GM12878 (cell line): ENCODE data around the gene IL4. TPM values are rescaled to one million over a fixed set of nuclear protein-coding genes. Genes with fewer than 3 reads are reported as not detected.
A peak's percentile ranks its signal among the peaks of the same experiment; 100 is the strongest.

Source experiments
- CHD4 ChIP-seq: fragments of 200-600 bp; sonication (generic); IDR thresholded peaks from 2 replicates; pipeline ENCODE4 v1.6.1; 2016; ENCODE audit warnings: mild to moderate bottlenecking
- GATAD2B ChIP-seq: fragments of 450-650 bp; conservative IDR thresholded peaks from 2 replicates; pipeline ENCODE4 v1.6.1; 2017; ENCODE audit warnings: low read depth, mild to moderate bottlenecking, moderate library complexity
- MXI1 ChIP-seq: fragments of 150-350 bp; IDR thresholded peaks from 2 replicates; pipeline ENCODE4 v1.6.1; 2011; ENCODE audit warnings: low read depth, mild to moderate bottlenecking, inconsistent platforms, low read length, improper control_type of control experiment
- PML ChIP-seq: IDR thresholded peaks from 2 replicates; pipeline ENCODE4 v1.6.1; 2012; ENCODE audit warnings: low read length, inconsistent platforms
- SMARCA5 ChIP-seq: fragments of 450-650 bp; IDR thresholded peaks from 2 replicates; pipeline ENCODE4 v1.6.1; 2017; ENCODE audit warnings: mild to moderate bottlenecking
- SP1 ChIP-seq: IDR thresholded peaks from one replicate; pipeline ENCODE4 v1.6.1; 2011; ENCODE audit warnings: low read depth, low read length
- SRF ChIP-seq, 2 experiments: IDR thresholded peaks; 2 replicates each; pipeline ENCODE4 v1.6.1; 2011; ENCODE audit warnings: low read depth in 2 of 2, low read length in 2 of 2, mild to moderate bottlenecking in 1 of 2, moderate library complexity in 1 of 2
- ZNF622 ChIP-seq: fragments of 450-650 bp; IDR thresholded peaks from 2 replicates; pipeline ENCODE4 v1.6.1; 2017; ENCODE audit warnings: mild to moderate bottlenecking, inconsistent platforms
- ZSCAN29 ChIP-seq: fragments of 450-650 bp; IDR thresholded peaks from 2 replicates; pipeline ENCODE4 v1.6.1; 2017; ENCODE audit warnings: mild to moderate bottlenecking, moderate library complexity
- polyA plus RNA-seq, 11 experiments: library from polyadenylated mRNA; depleted of rRNA in 4 of 11; unstranded in 6 of 11; stranded (reverse) in 5 of 11; fragments of >200 nt; fragmentation: Nextera tagmentation in 4 of 11; fragmentation: Illumina TruSeq in 1 of 11; extraction: Ambion mirVana in 4 of 11; extraction: Trizol in 1 of 11; gene quantifications; 1 replicate in 1 of 11; 2 replicates in 10 of 11; pipeline versions ENCODE4 v1.2.1 to v1.2.3, GENCODE V29; 2011 to 2016; ENCODE audit warnings: inconsistent platforms in 2 of 11, missing spikeins in 2 of 11, low read depth in 1 of 11
- total RNA-seq, 4 experiments: library from RNA; depleted of rRNA in 3 of 4; stranded (reverse); fragments of >200 nt in 3 of 4; fragmentation: Illumina TruSeq in 1 of 4; extraction: Trizol in 1 of 4; gene quantifications; 2 replicates each; pipeline versions ENCODE4 v1.2.1 to v1.2.3, GENCODE V29; 2013 to 2021
- TF ChIP-seq, protein P1 (sequence below): fragments of 450-650 bp; IDR thresholded peaks from 2 replicates; pipeline ENCODE4 v1.6.1; 2018; ENCODE audit warnings: borderline replicate concordance, mild to moderate bottlenecking; ENCODE audit not compliant: partially characterized antibody
- TF ChIP-seq, protein P2 (sequence below): fragments of 450-650 bp; IDR thresholded peaks from 2 replicates; pipeline ENCODE4 v1.6.1; 2017; ENCODE audit warnings: mild to moderate bottlenecking, low read depth, inconsistent platforms; ENCODE audit not compliant: poor library complexity, severe bottlenecking
- TF ChIP-seq, protein P3 (sequence below): fragments of 450-650 bp; IDR thresholded peaks from 2 replicates; pipeline ENCODE4 v1.6.1; 2017; ENCODE audit warnings: antibody characterized with exemption, mild to moderate bottlenecking, moderate library complexity
- TF ChIP-seq, protein P4 (sequence below): fragments of 450-650 bp; IDR thresholded peaks from 2 replicates; pipeline ENCODE4 v1.6.1; 2017; ENCODE audit warnings: mild to moderate bottlenecking, moderate library complexity
- TF ChIP-seq, protein P5 (sequence below): IDR thresholded peaks from 2 replicates; pipeline ENCODE4 v1.6.1; 2011; ENCODE audit warnings: mild to moderate bottlenecking, low read depth, low read length, moderate library complexity; ENCODE audit not compliant: insufficient replicate concordance

Gene IL4
- total and polyA plus RNA-seq, 10 of the 15 experiments (the other 5 are each of a cell fraction or from before 2014, with no cell fraction given), result 0.20 to 0.80 (median 0.50) TPM; not detected in 7

DNA sequence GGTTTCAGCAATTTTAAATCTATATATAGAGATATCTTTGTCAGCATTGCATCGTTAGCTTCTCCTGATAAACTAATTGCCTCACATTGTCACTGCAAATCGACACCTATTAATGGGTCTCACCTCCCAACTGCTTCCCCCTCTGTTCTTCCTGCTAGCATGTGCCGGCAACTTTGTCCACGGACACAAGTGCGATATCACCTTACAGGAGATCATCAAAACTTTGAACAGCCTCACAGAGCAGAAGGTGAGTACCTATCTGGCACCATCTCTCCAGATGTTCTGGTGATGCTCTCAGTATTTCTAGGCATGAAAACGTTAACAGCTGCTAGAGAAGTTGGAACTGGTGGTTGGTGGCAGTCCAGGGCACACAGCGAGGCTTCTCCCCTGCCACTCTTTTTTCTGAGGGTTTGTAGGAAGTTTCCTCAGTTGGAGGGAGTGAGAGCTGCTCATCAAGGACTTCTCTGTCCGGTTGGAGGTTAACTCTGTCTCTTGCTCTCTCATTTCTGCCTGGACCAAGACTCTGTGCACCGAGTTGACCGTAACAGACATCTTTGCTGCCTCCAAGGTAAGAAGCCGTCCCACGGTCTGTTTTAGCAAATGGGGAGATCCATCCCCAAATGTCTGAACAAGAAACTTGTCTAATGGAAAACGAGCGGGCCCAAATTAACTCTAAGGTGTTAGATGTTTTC is at the start of gene IL4 (continued):
- TF ChIP-seq, protein P1, sequence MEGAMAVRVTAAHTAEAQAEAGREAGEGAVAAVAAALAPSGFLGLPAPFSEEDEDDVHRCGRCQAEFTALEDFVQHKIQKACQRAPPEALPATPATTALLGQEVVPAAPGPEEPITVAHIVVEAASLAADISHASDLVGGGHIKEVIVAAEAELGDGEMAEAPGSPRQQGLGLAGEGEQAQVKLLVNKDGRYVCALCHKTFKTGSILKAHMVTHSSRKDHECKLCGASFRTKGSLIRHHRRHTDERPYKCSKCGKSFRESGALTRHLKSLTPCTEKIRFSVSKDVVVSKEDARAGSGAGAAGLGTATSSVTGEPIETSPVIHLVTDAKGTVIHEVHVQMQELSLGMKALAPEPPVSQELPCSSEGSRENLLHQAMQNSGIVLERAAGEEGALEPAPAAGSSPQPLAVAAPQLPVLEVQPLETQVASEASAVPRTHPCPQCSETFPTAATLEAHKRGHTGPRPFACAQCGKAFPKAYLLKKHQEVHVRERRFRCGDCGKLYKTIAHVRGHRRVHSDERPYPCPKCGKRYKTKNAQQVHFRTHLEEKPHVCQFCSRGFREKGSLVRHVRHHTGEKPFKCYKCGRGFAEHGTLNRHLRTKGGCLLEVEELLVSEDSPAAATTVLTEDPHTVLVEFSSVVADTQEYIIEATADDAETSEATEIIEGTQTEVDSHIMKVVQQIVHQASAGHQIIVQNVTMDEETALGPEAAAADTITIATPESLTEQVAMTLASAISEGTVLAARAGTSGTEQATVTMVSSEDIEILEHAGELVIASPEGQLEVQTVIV, result no peak
- no peak for TF ChIP-seq PML
- no peak for TF ChIP-seq SP1
- TF ChIP-seq, protein P2, sequence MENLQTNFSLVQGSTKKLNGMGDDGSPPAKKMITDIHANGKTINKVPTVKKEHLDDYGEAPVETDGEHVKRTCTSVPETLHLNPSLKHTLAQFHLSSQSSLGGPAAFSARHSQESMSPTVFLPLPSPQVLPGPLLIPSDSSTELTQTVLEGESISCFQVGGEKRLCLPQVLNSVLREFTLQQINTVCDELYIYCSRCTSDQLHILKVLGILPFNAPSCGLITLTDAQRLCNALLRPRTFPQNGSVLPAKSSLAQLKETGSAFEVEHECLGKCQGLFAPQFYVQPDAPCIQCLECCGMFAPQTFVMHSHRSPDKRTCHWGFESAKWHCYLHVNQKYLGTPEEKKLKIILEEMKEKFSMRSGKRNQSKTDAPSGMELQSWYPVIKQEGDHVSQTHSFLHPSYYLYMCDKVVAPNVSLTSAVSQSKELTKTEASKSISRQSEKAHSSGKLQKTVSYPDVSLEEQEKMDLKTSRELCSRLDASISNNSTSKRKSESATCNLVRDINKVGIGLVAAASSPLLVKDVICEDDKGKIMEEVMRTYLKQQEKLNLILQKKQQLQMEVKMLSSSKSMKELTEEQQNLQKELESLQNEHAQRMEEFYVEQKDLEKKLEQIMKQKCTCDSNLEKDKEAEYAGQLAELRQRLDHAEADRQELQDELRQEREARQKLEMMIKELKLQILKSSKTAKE, result no peak
- TF ChIP-seq, protein P3, sequence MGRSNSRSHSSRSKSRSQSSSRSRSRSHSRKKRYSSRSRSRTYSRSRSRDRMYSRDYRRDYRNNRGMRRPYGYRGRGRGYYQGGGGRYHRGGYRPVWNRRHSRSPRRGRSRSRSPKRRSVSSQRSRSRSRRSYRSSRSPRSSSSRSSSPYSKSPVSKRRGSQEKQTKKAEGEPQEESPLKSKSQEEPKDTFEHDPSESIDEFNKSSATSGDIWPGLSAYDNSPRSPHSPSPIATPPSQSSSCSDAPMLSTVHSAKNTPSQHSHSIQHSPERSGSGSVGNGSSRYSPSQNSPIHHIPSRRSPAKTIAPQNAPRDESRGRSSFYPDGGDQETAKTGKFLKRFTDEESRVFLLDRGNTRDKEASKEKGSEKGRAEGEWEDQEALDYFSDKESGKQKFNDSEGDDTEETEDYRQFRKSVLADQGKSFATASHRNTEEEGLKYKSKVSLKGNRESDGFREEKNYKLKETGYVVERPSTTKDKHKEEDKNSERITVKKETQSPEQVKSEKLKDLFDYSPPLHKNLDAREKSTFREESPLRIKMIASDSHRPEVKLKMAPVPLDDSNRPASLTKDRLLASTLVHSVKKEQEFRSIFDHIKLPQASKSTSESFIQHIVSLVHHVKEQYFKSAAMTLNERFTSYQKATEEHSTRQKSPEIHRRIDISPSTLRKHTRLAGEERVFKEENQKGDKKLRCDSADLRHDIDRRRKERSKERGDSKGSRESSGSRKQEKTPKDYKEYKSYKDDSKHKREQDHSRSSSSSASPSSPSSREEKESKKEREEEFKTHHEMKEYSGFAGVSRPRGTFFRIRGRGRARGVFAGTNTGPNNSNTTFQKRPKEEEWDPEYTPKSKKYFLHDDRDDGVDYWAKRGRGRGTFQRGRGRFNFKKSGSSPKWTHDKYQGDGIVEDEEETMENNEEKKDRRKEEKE, result no peak
- TF ChIP-seq MXI1, result no peak
- TF ChIP-seq ZNF622, result no peak
- no peak for TF ChIP-seq CHD4
- TF ChIP-seq GATAD2B, result 0 out of 2 replicates have a peak, but pooled peaks have one; percentile 13
- TF ChIP-seq SMARCA5, result no peak; the same call in 1 of the 2 replicates
- no peak for TF ChIP-seq SRF (IDR thresholded peaks at IDR 0.05; ENCODE audit: low read depth in 2 of 2, low read length in 2 of 2)
- TF ChIP-seq, protein P4, sequence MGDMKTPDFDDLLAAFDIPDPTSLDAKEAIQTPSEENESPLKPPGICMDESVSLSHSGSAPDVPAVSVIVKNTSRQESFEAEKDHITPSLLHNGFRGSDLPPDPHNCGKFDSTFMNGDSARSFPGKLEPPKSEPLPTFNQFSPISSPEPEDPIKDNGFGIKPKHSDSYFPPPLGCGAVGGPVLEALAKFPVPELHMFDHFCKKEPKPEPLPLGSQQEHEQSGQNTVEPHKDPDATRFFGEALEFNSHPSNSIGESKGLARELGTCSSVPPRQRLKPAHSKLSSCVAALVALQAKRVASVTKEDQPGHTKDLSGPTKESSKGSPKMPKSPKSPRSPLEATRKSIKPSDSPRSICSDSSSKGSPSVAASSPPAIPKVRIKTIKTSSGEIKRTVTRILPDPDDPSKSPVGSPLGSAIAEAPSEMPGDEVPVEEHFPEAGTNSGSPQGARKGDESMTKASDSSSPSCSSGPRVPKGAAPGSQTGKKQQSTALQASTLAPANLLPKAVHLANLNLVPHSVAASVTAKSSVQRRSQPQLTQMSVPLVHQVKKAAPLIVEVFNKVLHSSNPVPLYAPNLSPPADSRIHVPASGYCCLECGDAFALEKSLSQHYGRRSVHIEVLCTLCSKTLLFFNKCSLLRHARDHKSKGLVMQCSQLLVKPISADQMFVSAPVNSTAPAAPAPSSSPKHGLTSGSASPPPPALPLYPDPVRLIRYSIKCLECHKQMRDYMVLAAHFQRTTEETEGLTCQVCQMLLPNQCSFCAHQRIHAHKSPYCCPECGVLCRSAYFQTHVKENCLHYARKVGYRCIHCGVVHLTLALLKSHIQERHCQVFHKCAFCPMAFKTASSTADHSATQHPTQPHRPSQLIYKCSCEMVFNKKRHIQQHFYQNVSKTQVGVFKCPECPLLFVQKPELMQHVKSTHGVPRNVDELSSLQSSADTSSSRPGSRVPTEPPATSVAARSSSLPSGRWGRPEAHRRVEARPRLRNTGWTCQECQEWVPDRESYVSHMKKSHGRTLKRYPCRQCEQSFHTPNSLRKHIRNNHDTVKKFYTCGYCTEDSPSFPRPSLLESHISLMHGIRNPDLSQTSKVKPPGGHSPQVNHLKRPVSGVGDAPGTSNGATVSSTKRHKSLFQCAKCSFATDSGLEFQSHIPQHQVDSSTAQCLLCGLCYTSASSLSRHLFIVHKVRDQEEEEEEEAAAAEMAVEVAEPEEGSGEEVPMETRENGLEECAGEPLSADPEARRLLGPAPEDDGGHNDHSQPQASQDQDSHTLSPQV, result no peak
- TF ChIP-seq ZSCAN29, result no peak
- TF ChIP-seq, protein P5, sequence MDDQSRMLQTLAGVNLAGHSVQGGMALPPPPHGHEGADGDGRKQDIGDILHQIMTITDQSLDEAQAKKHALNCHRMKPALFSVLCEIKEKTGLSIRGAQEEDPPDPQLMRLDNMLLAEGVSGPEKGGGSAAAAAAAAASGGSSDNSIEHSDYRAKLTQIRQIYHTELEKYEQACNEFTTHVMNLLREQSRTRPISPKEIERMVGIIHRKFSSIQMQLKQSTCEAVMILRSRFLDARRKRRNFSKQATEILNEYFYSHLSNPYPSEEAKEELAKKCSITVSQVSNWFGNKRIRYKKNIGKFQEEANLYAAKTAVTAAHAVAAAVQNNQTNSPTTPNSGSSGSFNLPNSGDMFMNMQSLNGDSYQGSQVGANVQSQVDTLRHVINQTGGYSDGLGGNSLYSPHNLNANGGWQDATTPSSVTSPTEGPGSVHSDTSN, result no peak
